HG02610 (cell line): ENCODE results near the gene ATG9A.

Experiments used
- ATAC-seq: cut with Tn5 transposase; IDR thresholded peaks from one replicate; pipeline ENCODE4 v1.9.1; 2021; ENCODE audit warnings: mild to moderate bottlenecking, moderate library complexity; ENCODE audit not compliant: unreplicated experiment

The ATG9A gene

GRCh38 chr2:219178377-219179175 lies 50.9 kb downstream of the ATG9A start:
- peak; percentile 17 for ATAC-seq

GRCh38 chr2:219177552-219178376 lies 51.7 kb downstream of the ATG9A start, which contains the start of gene RETREG2:
Gene RETREG2, plus strand, starts transcription at chr2:219178275. Its CDS starts 78 bp downstream, at chr2:219178353.
- peak; percentile 45 for ATAC-seq

- peak; percentile 69 for ATAC-seq
Measured at GRCh38 chr2:219176818-219177551, 52.5 kb downstream of the ATG9A start, which contains the start of gene CNPPD1. Gene CNPPD1, minus strand, starts transcription at chr2:219176925. Its CDS starts 97 bp downstream, at chr2:219176828.

GRCh38 chr2:219175928-219176817 lies 53.3 kb downstream of the ATG9A start:
- ATAC-seq, result peak; percentile 28

- no peak for ATAC-seq
Measured at GRCh38 chr2:219175486-219175885, 54.0 kb downstream of the ATG9A start.

GRCh38 chr2:219174801-219175200 lies 54.6 kb downstream of the ATG9A start:
- ATAC-seq, result no peak

- no peak for ATAC-seq
Measured at GRCh38 chr2:219174146-219174545, 55.3 kb downstream of the ATG9A start.

- no peak for ATAC-seq
Measured at GRCh38 chr2:219173176-219173575, 56.3 kb downstream of the ATG9A start.

GRCh38 chr2:219172231-219173154 lies 56.9 kb downstream of the ATG9A start:
- no peak for ATAC-seq

GRCh38 chr2:219171231-219171651 lies 58.2 kb downstream of the ATG9A start:
- no peak for ATAC-seq

GRCh38 chr2:219169930-219170654 lies 59.3 kb downstream of the ATG9A start, which contains the start of gene SLC23A3:
Gene SLC23A3, minus strand, starts transcription at chr2:219170029. Its CDS starts 45 bp downstream, at chr2:219169984.
- no peak for ATAC-seq
